WI38 (cell line): Measurements from ENCODE around the gene CCDC107.

Experiments used
- H3K4me3 ChIP-seq: 2 replicates; pipeline ENCODE4 v1.5.1; 2011; ENCODE audit warnings: low read depth, mild to moderate bottlenecking, control low read depth, low read length
- TF ChIP-seq, protein P1 (sequence below): IDR thresholded peaks from 2 replicates; pipeline ENCODE4 v1.5.1; 2012; ENCODE audit warnings: low read depth, mild to moderate bottlenecking, control low read depth, low read length

The CCDC107 gene

DNA sequence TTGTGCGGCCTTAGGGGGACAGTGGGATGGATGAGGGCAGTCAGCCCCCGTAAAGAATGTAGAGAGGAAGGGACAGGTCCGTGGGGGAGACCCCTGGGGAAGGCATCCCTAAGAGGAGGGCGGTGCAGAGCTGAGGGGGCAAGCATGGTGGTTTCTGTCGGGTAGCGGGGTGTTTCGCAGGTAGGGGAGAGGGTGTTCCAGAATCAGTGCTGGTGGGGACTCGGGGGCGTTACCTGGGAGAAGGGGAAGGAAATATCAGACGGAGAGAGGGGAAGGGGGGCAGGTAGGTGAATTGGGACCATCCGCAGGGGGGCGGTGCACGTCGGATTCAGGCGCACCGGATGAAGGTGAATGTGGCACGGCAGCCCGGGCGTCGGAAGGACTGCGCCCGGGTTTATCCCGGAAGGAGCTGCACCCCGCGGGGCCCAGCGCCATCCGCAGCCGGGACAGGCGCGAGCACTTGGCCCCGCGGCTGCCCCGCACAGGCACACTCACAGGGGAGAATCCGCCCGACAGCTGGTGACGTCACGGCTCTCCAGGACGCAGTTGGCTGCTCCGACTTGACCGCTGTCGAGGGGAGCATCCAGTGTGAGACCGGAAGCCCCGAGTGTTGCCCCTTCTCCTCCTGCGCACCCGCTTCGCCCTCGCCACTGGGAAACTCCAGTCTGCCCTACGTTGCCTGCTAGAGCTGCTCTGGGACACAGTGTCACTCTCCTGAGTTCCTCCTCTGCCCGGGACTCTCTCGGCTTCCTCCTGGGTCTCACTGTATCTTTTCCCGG, 41.2 kb upstream of the CCDC107 start:
- TF ChIP-seq, protein P1, sequence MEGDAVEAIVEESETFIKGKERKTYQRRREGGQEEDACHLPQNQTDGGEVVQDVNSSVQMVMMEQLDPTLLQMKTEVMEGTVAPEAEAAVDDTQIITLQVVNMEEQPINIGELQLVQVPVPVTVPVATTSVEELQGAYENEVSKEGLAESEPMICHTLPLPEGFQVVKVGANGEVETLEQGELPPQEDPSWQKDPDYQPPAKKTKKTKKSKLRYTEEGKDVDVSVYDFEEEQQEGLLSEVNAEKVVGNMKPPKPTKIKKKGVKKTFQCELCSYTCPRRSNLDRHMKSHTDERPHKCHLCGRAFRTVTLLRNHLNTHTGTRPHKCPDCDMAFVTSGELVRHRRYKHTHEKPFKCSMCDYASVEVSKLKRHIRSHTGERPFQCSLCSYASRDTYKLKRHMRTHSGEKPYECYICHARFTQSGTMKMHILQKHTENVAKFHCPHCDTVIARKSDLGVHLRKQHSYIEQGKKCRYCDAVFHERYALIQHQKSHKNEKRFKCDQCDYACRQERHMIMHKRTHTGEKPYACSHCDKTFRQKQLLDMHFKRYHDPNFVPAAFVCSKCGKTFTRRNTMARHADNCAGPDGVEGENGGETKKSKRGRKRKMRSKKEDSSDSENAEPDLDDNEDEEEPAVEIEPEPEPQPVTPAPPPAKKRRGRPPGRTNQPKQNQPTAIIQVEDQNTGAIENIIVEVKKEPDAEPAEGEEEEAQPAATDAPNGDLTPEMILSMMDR, result no peak
- peak overlapping the region; percentile 38 for H3K4me3 ChIP-seq

DNA sequence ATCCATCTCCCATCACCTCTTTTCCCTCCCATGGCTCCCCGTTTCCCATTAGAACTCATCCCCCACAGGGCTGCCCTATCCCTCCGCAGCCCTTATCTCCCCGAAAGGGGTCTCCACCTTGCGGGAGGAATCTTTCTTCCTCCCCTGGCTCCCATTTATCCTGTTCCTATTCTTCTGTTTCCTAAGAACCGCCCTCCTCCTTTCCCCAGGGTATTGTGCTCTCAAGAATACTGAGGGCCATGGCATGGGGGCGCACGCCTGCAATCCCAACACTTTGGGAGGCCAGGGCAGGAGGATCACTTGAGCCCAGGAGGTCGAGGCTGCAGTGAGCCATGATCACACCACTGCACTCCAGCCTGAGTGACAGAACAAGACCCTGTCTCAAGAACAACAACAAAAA, 40.5 kb upstream of the CCDC107 start:
- TF ChIP-seq, protein P1, result no peak
- no peak overlapping the region for H3K4me3 ChIP-seq

DNA sequence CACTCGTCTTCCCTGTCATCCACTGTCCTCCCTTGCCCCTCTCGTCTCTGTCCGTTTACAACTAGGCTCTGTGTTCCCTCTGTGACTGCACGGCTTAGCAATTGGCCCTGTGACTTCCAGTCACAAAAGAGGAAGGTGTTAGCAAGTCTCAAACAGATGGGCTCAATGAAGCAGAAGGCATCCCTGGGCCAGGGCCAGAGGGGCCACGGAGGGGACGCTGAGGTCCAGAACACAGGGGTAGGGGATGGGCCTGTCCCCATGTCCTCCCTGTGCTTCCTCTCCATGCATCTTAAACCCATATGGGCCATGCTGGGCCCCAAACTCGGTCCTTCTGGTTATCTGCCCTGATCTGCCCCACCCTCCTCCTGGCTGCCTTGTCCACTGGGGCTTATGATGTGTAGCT, 39.8 kb upstream of the CCDC107 start, which contains the start of gene CD72:
TSS of gene CD72 (minus strand) at position 89 of the 403 bp plus-strand sequence. CDS start 110 bp downstream, outside the sequence.
- H3K4me3 ChIP-seq, result peak within 1 kb of the TSS; percentile 38
- TF ChIP-seq, protein P1, result no peak

DNA sequence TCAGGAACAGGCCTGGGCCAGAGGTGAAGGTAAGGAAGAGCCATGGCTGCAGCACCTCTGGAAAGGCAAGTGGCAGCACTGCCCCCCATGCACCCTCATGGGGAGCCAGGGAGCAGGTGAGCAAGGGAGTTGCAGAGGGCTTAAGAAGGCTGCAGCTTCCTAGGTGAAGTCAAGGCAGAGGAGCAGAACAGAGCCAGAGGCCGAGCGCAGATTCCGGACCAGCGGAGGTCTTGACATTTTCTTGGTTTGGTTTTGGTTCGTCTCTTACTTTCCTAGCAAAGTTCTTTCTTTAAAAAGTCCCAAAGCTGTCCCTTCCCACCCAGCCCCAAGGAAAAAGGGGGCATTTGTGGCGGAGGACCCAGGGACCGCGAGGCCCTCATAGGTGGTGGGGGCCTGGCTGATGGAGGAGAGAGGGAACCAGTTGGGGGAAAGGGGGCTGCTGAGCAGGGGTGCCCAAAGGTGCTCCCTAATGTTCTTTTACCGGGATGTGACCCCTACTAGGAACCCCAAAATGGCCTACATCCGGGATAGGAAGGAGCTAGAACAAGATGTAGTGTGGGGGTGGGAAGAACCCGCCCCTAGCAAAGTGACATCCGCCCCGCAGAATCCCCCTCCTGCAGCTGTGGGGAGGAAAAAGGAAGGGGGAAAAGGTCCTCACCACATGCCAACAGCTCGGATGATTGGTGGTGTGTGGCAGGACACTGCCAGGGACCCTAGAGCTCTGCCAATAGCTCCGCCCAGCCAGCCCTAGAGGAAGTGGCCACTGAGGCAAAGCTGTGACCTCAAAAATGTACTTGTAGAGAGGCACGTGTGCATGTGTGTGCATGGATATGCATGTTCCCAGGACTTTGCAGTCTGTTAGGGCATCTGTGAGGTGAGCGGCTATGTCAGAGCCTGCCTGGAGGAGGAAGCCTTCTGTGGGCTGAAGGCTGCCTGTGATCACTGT, 39.0 kb upstream of the CCDC107 start:
- TF ChIP-seq, protein P1, result no peak
- H3K4me3 ChIP-seq, result no peak overlapping the region

DNA sequence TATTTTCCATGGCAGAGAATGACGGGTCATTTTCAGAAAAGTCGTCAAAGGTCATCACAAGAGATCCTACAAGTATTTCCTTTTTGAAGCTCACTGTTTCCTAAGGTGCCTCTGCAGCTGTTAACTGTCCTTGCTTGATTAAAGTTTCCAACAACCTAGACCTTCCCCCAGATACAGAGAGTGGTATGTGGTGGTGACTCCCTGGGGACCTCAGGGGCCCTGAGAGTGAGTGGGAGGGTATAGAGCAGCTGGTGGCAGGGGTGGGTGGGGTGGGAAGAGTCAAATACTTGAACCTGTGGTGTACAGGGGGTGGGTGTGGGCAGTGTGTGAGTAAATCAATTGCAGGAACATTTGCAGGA, 38.3 kb upstream of the CCDC107 start:
- TF ChIP-seq, protein P1, result no peak
- no peak overlapping the region for H3K4me3 ChIP-seq

DNA sequence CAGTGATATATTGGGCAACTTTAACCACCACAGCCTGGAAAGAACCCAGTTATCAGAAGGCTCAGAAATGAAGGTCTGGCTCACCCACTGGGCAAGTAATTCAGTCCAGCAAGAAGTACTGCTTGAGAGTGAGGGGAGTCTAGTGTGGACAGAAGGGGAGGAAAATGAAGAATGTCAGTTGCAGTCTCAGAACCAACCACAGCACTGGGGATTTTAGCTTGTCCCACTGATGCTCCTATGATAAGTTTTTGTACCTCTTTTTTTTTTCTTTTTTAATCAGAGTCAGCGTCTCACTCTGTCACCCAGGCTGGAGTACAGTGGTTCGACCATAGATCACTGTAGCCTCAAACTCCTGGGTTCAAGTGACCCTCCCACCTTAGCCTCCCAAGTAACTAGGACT, 30.5 kb upstream of the CCDC107 start:
- TF ChIP-seq, protein P1, result no peak
- no peak overlapping the region for H3K4me3 ChIP-seq
